Stimulated activated CD8-positive, alpha-beta memory T cell treated with anti-CD3 and anti-CD28 coated beads, Interleukin-7, amount 100 ng/mL, for 24 hours (primary cell): ENCODE data around the gene PGR.

Experiments
- DNase-seq: peaks from one replicate; pipeline ENCODE4 v3.0.0-alpha.2; 2020; ENCODE audit warnings: low read depth

Gene PGR

GRCh38 chr11:101129203-101129943, at the start of gene PGR:
TSS of gene PGR (minus strand) at chr11:101129813. CDS start at chr11:101129070, 743 bp downstream.
- no peak for DNase-seq

GRCh38 chr11:101176381-101176780, 46.8 kb upstream of the PGR start:
- no peak for DNase-seq

DNA sequence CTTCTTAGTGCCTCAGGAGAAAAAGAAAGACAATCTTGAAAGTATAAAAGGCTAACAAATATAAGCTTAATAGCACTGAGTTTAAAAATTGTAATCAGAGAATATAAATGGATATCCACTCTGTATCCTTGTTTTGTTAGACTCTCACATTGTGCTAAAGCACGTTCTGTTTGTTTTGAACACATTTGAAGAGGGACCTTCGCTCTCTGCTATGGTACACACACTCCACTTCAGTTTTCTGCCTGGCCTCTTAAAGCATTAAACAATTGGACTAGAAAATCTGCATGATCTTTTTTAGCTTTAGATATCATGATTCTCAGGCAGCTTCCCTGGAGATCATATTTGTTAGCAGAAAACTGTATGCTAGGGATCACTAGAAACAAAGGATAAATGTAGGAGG, 40.3 kb upstream of the PGR start:
- no peak for DNase-seq

- no peak for DNase-seq
These were observed 36.4 kb upstream of the PGR start for GRCh38 chr11:101166038-101166437.

- DNase-seq, result no peak
These were observed 28.5 kb upstream of the PGR start for GRCh38 chr11:101158119-101158518.

GRCh38 chr11:101138245-101138930, 8.8 kb upstream of the PGR start:
- DNase-seq, result no peak

- no peak for DNase-seq
These were observed 3.6 kb upstream of the PGR start for GRCh38 chr11:101133190-101133589.

DNA sequence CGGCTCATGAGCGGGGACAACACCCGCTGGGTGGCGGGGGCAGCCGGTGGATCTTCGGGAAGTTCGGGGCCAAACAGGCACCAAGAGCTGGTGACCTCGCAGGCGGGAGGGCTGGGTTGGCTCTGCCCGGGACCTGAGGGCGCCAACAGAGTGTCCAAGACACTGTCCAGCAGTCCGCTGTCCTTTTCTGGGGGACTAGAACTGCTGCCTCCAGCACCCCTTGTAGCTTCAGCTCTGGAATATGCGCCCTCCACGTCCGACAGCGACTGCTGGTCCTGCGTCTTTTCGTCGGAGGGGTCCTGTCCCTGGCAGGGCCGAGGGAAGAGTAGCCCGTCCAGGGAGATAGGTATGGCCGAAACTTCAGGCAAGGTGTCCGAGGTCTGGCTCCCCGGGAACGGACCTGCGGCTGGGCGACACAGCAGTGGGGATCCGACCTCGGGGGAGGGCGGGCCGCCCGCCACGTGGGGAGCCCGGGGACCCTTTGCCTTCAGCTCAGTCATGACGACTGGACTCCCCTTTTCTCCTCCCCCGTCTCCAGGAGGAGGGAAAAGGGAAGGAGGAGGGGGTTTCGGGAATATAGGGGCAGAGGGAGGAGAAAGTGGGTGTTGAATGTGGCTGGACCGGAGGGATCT, 926 bp downstream of the PGR start:
- DNase-seq, result no peak

DNA sequence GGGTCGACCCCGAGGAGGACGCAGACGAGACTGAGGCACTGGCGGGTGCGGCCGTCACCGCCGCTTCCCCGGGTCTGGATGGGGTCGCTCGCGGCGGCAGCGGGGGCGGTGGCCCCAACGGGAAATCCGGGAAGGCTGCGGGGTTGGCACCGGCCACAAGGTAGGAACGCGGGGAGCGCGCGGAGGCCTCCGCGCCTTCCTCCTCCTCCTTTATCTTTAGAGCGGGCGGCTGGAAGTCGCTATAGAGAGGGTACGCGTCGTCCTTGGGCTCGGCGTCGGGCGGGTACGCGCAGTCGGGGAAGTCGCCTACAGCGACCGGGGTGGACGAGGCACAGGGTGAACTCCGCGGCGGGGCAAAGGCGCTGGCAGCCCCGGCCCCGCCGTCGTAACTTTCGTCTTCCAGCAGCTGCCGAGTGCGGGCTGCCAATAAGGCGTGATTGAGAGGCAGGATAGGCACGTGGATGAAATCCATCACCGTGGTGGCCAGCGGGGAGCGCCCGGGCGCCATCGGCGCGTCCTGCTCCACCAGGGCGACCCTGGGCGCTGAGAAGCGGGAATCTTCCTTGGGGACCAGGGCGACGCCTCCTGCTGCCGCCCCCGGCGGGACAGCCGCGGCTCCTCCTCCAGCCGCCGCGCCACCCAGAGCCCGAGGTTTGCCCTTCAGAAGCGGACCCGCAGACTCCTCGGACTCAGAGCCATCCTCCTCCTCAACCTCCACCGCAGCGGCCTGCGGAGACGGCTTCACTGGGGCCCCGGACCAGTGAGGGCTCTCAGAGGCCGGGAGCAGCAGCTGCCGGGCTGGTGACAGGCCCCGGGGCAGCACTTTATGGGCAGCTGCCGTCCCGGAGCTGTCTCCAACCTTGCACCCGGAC, 1.7 kb downstream of the PGR start:
- no peak for DNase-seq

GRCh38 chr11:101127197-101127698, 2.4 kb downstream of the PGR start:
- DNase-seq, result no peak

DNA sequence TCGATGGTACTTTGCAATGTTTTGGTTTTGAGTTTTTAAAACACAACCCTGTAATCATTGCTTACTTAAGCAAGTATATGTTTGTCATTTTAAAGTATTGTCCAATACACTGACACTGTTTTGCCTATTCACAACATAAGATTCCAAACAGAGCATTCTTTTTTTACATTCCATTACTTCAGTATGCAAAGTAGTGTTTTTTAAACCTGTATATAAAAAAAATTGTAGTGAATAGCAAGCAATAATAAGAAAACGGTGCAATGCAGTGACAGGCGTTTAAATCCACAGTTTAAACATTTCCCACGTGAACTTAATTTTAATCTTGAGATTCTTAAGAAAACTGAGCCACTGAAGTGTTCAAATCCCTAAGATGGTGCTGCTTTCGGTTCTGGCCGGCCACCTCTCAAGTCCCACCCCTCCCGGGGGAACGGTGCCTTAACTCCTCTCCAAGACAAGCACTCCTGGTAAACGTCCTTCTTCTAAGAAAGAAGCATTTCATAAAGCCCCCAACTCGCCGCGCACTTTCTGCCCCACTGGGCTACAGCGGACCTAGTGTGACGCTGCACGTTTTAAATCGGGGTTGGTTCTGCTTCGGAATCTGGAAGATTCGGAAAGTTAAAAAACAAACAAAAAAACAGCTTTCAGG, 2.9 kb downstream of the PGR start:
- DNase-seq, result no peak

GRCh38 chr11:101115671-101116160, 13.9 kb downstream of the PGR start:
- DNase-seq, result no peak

DNA sequence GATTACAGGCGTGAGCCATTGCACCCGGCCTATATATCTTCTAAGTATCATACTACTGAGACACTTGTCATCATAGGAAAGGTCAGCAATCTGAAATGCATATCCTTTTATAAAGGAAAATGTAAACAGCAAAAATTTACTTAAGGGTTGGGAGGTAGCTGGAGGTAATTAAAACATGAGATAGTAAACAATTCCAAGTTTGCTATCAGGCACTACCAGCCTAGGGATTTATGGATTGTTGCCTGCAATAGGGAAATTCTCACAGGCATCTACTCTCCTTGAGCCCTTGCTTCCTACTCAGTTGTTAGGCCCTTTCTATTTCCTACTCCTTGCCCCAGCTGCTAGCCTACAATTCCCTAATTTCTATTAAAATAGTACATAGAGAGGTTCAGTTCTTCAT, 16.1 kb downstream of the PGR start:
- no peak for DNase-seq

- DNase-seq, result no peak
These were observed 24.9 kb downstream of the PGR start for GRCh38 chr11:101104716-101105115.

DNA sequence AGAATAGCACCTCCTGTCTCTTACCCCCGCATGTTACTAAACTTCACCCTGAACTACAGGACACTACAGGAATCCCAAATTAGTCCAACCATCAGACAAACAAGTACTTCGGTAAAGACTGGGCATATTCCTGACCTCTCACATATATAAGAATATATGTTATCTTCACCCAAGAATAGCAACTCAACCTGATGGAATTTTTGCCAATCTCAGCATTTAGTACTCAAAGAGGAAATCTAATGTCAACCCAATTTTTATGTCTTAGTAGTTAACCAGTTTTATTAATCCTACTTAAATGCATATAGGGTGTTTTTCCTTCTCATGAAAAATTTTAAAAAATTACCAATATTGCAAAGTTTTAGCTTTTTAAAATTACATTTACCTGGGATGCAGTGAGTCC, 26.2 kb downstream of the PGR start:
- no peak for DNase-seq

DNA sequence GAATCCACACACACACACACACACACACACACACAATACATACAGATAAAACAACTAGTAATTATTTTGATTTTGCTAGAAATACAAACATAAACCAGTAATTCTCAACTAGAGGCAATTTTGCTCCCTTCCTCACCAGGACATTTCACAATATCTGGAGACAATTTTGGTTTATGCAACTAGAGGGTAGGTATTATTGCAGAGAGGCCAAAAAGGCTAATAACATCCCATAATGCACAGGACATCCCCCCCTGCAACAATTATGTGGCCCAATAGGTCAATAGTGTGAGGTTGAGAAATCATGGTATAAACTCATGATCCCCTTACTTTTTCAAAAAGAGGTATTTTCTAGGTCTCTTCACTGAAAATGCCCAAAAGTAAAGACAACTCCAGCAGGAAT, 29.0 kb downstream of the PGR start:
- no peak for DNase-seq

- DNase-seq, result no peak
These were observed 33.4 kb downstream of the PGR start for GRCh38 chr11:101096036-101096704.

DNA sequence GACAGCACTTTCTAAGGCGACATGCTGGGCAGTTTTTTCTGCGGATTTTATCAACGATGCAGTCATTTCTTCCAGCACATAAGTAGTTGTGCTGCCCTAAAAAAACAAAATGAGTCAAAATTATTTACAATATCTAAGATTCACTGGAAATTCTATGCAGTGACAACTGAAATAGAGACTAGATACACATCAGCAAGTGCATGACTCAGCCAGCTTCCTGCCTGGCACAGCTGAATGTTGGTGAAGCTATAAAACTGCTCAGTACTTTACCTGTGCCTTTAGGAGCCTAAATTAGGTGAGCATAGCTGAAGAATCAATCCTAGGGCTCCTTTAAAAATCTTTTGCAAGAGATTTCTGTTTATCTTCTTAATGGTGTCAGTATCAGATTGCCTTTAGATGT, 37.8 kb downstream of the PGR start:
- DNase-seq, result no peak

- DNase-seq, result no peak
These were observed 38.8 kb downstream of the PGR start for GRCh38 chr11:101090679-101091270.

- DNase-seq, result no peak
These were observed 46.3 kb downstream of the PGR start for GRCh38 chr11:101083335-101083734.
